Measurements from ENCODE around the gene CPT1A.

Gene CPT1A

GRCh38 chr11:68828155-68828931 is 13.4 kb downstream of the CPT1A start:
- no peaks in the 10 kb centered on the region for H3K27me3 ChIP-seq (ENCODE audit: control insufficient read depth, insufficient read depth, low read length)
- peaks cover 14% of the 10 kb centered on the region for H3K4me1 ChIP-seq (ENCODE audit: control insufficient read depth, insufficient read depth, low read length)
- no peak overlapping the region for H3K9ac ChIP-seq (ENCODE audit: low read depth, low read length)
- no peaks in the 10 kb centered on the region for H3K36me3 ChIP-seq (ENCODE audit: control insufficient read depth, insufficient read depth, low read length)
- no peak overlapping the region for H3K27ac ChIP-seq (ENCODE audit: low read depth, low read length)
- H3K9me3 ChIP-seq (ENCODE audit: control insufficient read depth, insufficient read depth, low read length), result no peaks in the 10 kb centered on the region
- H3K4me3 ChIP-seq (ENCODE audit: low read depth, low read length), result no peak overlapping the region

- no peaks in the 10 kb centered on the region for H3K27me3 ChIP-seq (ENCODE audit: control insufficient read depth, insufficient read depth, low read length)
- H3K4me3 ChIP-seq (ENCODE audit: low read depth, low read length), result no peak overlapping the region
- no peak overlapping the region for H3K9ac ChIP-seq (ENCODE audit: low read depth, low read length)
- H3K36me3 ChIP-seq (ENCODE audit: control insufficient read depth, insufficient read depth, low read length), result no peaks in the 10 kb centered on the region
- H3K27ac ChIP-seq (ENCODE audit: low read depth, low read length), result no peak overlapping the region
- H3K4me1 ChIP-seq (ENCODE audit: control insufficient read depth, insufficient read depth, low read length), result peaks cover 14% of the 10 kb centered on the region
- no peaks in the 10 kb centered on the region for H3K9me3 ChIP-seq (ENCODE audit: control insufficient read depth, insufficient read depth, low read length)
Measured at GRCh38 chr11:68827733-68828132, 14.0 kb downstream of the CPT1A start.

- no peaks in the 10 kb centered on the region for H3K27me3 ChIP-seq (ENCODE audit: control insufficient read depth, insufficient read depth, low read length)
- no peak overlapping the region for H3K4me3 ChIP-seq (ENCODE audit: low read depth, low read length)
- no peaks in the 10 kb centered on the region for H3K9me3 ChIP-seq (ENCODE audit: control insufficient read depth, insufficient read depth, low read length)
- H3K4me1 ChIP-seq (ENCODE audit: control insufficient read depth, insufficient read depth, low read length), result peaks cover 14% of the 10 kb centered on the region
- no peaks in the 10 kb centered on the region for H3K36me3 ChIP-seq (ENCODE audit: control insufficient read depth, insufficient read depth, low read length)
- no peak overlapping the region for H3K9ac ChIP-seq (ENCODE audit: low read depth, low read length)
- H3K27ac ChIP-seq (ENCODE audit: low read depth, low read length), result no peak overlapping the region
Measured at GRCh38 chr11:68826726-68827125, 15.0 kb downstream of the CPT1A start.

- H3K9me3 ChIP-seq (ENCODE audit: control insufficient read depth, insufficient read depth, low read length), result no peaks in the 10 kb centered on the region
- no peak overlapping the region for H3K4me3 ChIP-seq (ENCODE audit: low read depth, low read length)
- H3K27me3 ChIP-seq (ENCODE audit: control insufficient read depth, insufficient read depth, low read length), result no peaks in the 10 kb centered on the region
- H3K4me1 ChIP-seq (ENCODE audit: control insufficient read depth, insufficient read depth, low read length), result peaks cover 5% of the 10 kb centered on the region
- H3K36me3 ChIP-seq (ENCODE audit: control insufficient read depth, insufficient read depth, low read length), result no peaks in the 10 kb centered on the region
- H3K9ac ChIP-seq (ENCODE audit: low read depth, low read length), result no peak overlapping the region
- H3K27ac ChIP-seq (ENCODE audit: low read depth, low read length), result no peak overlapping the region
Measured at GRCh38 chr11:68825571-68825970, 16.1 kb downstream of the CPT1A start.

GRCh38 chr11:68822546-68822945 is 19.2 kb downstream of the CPT1A start:
- no peaks in the 10 kb centered on the region for H3K36me3 ChIP-seq (ENCODE audit: control insufficient read depth, insufficient read depth, low read length)
- H3K9ac ChIP-seq (ENCODE audit: low read depth, low read length), result no peak overlapping the region
- H3K9me3 ChIP-seq (ENCODE audit: control insufficient read depth, insufficient read depth, low read length), result no peaks in the 10 kb centered on the region
- no peak overlapping the region for H3K4me3 ChIP-seq (ENCODE audit: low read depth, low read length)
- H3K27ac ChIP-seq (ENCODE audit: low read depth, low read length), result no peak overlapping the region
- no peaks in the 10 kb centered on the region for H3K4me1 ChIP-seq (ENCODE audit: control insufficient read depth, insufficient read depth, low read length)
- H3K27me3 ChIP-seq (ENCODE audit: control insufficient read depth, insufficient read depth, low read length), result no peaks in the 10 kb centered on the region

- no peaks in the 10 kb centered on the region for H3K27me3 ChIP-seq (ENCODE audit: control insufficient read depth, insufficient read depth, low read length)
- H3K4me3 ChIP-seq (ENCODE audit: low read depth, low read length), result no peak overlapping the region
- H3K36me3 ChIP-seq (ENCODE audit: control insufficient read depth, insufficient read depth, low read length), result no peaks in the 10 kb centered on the region
- no peaks in the 10 kb centered on the region for H3K9me3 ChIP-seq (ENCODE audit: control insufficient read depth, insufficient read depth, low read length)
- no peak overlapping the region for H3K27ac ChIP-seq (ENCODE audit: low read depth, low read length)
- no peaks in the 10 kb centered on the region for H3K4me1 ChIP-seq (ENCODE audit: control insufficient read depth, insufficient read depth, low read length)
- H3K9ac ChIP-seq (ENCODE audit: low read depth, low read length), result no peak overlapping the region
Measured at GRCh38 chr11:68821670-68822069, 20.0 kb downstream of the CPT1A start.

GRCh38 chr11:68819362-68819761 is 22.4 kb downstream of the CPT1A start:
- H3K9me3 ChIP-seq (ENCODE audit: control insufficient read depth, insufficient read depth, low read length), result no peaks in the 10 kb centered on the region
- no peaks in the 10 kb centered on the region for H3K4me1 ChIP-seq (ENCODE audit: control insufficient read depth, insufficient read depth, low read length)
- no peaks in the 10 kb centered on the region for H3K27me3 ChIP-seq (ENCODE audit: control insufficient read depth, insufficient read depth, low read length)
- no peak overlapping the region for H3K9ac ChIP-seq (ENCODE audit: low read depth, low read length)
- H3K27ac ChIP-seq (ENCODE audit: low read depth, low read length), result no peak overlapping the region
- H3K36me3 ChIP-seq (ENCODE audit: control insufficient read depth, insufficient read depth, low read length), result peaks cover 5% of the 10 kb centered on the region
- no peak overlapping the region for H3K4me3 ChIP-seq (ENCODE audit: low read depth, low read length)

GRCh38 chr11:68818181-68818580 is 23.5 kb downstream of the CPT1A start:
- no peaks in the 10 kb centered on the region for H3K27me3 ChIP-seq (ENCODE audit: control insufficient read depth, insufficient read depth, low read length)
- H3K9ac ChIP-seq (ENCODE audit: low read depth, low read length), result no peak overlapping the region
- no peaks in the 10 kb centered on the region for H3K9me3 ChIP-seq (ENCODE audit: control insufficient read depth, insufficient read depth, low read length)
- H3K27ac ChIP-seq (ENCODE audit: low read depth, low read length), result no peak overlapping the region
- no peak overlapping the region for H3K4me3 ChIP-seq (ENCODE audit: low read depth, low read length)
- H3K4me1 ChIP-seq (ENCODE audit: control insufficient read depth, insufficient read depth, low read length), result no peaks in the 10 kb centered on the region
- H3K36me3 ChIP-seq (ENCODE audit: control insufficient read depth, insufficient read depth, low read length), result peaks cover 5% of the 10 kb centered on the region

- H3K4me1 ChIP-seq (ENCODE audit: control insufficient read depth, insufficient read depth, low read length), result no peaks in the 10 kb centered on the region
- H3K9ac ChIP-seq (ENCODE audit: low read depth, low read length), result no peak overlapping the region
- no peak overlapping the region for H3K4me3 ChIP-seq (ENCODE audit: low read depth, low read length)
- no peak overlapping the region for H3K27ac ChIP-seq (ENCODE audit: low read depth, low read length)
- peaks cover 5% of the 10 kb centered on the region for H3K36me3 ChIP-seq (ENCODE audit: control insufficient read depth, insufficient read depth, low read length)
- no peaks in the 10 kb centered on the region for H3K9me3 ChIP-seq (ENCODE audit: control insufficient read depth, insufficient read depth, low read length)
- no peaks in the 10 kb centered on the region for H3K27me3 ChIP-seq (ENCODE audit: control insufficient read depth, insufficient read depth, low read length)
Measured at GRCh38 chr11:68817554-68817953, 24.2 kb downstream of the CPT1A start.

- Histone ChIP-seq H3K27me3 (ENCODE audit: control insufficient read depth, insufficient read depth, low read length) (no peaks in the 10 kb centered on the region), H3K27ac (ENCODE audit: low read depth, low read length) (no peak overlapping the region), H3K4me1 (ENCODE audit: control insufficient read depth, insufficient read depth, low read length) (no peaks in the 10 kb centered on the region), H3K9ac (ENCODE audit: low read depth, low read length) (no peak overlapping the region), H3K4me3 (ENCODE audit: low read depth, low read length) (no peak overlapping the region), H3K36me3 (ENCODE audit: control insufficient read depth, insufficient read depth, low read length) (peaks cover 5% of the 10 kb centered on the region), H3K9me3 (ENCODE audit: control insufficient read depth, insufficient read depth, low read length) (no peaks in the 10 kb centered on the region)
Measured at GRCh38 chr11:68816917-68817419, 24.7 kb downstream of the CPT1A start.

GRCh38 chr11:68816251-68816776 is 25.4 kb downstream of the CPT1A start:
- Histone ChIP-seq H3K36me3 (ENCODE audit: control insufficient read depth, insufficient read depth, low read length) (peaks cover 5% of the 10 kb centered on the region), H3K4me3 (ENCODE audit: low read depth, low read length) (no peak overlapping the region), H3K9me3 (ENCODE audit: control insufficient read depth, insufficient read depth, low read length) (no peaks in the 10 kb centered on the region), H3K9ac (ENCODE audit: low read depth, low read length) (no peak overlapping the region), H3K27ac (ENCODE audit: low read depth, low read length) (no peak overlapping the region), H3K4me1 (ENCODE audit: control insufficient read depth, insufficient read depth, low read length) (no peaks in the 10 kb centered on the region), H3K27me3 (ENCODE audit: control insufficient read depth, insufficient read depth, low read length) (no peaks in the 10 kb centered on the region)

Measured in HUES48 (cell line).